Measurements from ENCODE around the gene STK32C. TPM values are rescaled to one million over a fixed set of nuclear protein-coding genes. Genes with fewer than 3 reads are reported as not detected.

The STK32C gene
- total RNA-seq, 4 donors from 2014 or later: 4.8 to 6.4 (median 5.7) TPM

- no peak for DNase-seq (ENCODE audit: low spot score in 2 of 2)
- 57 to 66% methylated on average over 9 of the region's 9 CpGs for WGBS, 2 donors
- TF ChIP-seq POLR2A (IDR thresholded peaks at IDR 0.05): no peak
- no peak for TF ChIP-seq CTCF (IDR thresholded peaks at IDR 0.05)
- intact Hi-C loops (cut with DNase I; ENCODE audit: low total_unique reads): no loop called here
- H3K4me3 ChIP-seq (ENCODE audit: low read depth, poor library complexity, severe bottlenecking): no peak overlapping the region
These were observed 69.9 kb downstream of the STK32C start for GRCh38 chr10:132237871-132238270.

DNA sequence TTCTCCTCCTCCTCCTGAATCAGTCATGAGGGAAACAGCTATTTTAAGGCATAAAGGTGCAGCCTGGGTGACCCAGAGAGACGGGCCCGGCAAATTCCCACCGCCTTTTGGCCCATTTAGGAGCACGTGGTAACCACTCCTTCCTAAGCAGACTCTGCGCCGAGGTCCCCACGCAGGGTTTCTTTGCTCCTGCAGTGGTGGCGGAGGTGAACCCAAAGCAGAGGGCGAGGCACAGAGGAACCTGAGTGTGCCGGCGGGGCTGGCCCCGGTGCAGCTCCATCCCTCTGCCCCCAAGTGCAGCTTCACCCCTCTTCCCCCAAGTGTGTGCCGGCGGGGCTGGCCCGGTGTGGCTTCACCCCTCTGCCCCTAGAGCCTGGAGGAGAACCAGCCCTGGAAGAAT, 70.4 kb downstream of the STK32C start:
- TF ChIP-seq CTCF (IDR thresholded peaks at IDR 0.05) (no peak), POLR2A (IDR thresholded peaks at IDR 0.05) (no peak)
- no peak for DNase-seq (ENCODE audit: low spot score in 2 of 2)
- no peak overlapping the region for H3K4me3 ChIP-seq (ENCODE audit: low read depth, poor library complexity, severe bottlenecking)
- intact Hi-C loops (cut with DNase I; ENCODE audit: low total_unique reads): no loop called here
- WGBS, 2 donors: 83 to 88% methylated on average over 15 of the region's 15 CpGs

DNA sequence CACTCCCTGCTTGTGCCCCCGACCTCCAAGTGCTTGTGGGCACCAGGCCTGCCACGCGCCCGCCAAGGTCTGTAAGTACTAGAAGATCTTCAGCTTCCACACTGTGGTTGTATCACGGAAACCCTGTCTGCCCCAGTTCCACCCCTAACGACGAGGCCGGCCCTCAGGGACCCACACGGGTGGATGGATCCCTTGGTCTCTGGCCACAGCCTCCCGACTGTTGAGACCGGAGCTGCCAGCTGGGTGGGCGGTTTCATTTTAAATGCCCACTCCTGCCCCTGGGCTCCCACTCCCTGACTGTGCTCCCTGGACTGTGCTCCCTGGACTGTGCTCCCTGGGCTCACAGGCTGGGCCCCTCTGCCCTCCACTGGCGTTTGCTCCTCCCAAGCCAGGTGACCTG, 70.9 kb downstream of the STK32C start:
- intact Hi-C loops (cut with DNase I; ENCODE audit: low total_unique reads): no loop called here
- no peak overlapping the region for H3K4me3 ChIP-seq (ENCODE audit: low read depth, poor library complexity, severe bottlenecking)
- DNase-seq (ENCODE audit: low spot score in 2 of 2): no peak
- WGBS, 2 donors: 85 to 89% methylated on average over 13 of the region's 13 CpGs
- TF ChIP-seq CTCF (IDR thresholded peaks at IDR 0.05) (no peak), POLR2A (IDR thresholded peaks at IDR 0.05) (no peak)

GRCh38 chr10:132236161-132236560, 71.6 kb downstream of the STK32C start:
- WGBS, 2 donors: 93 to 94% methylated on average over 11 to 21 of the region's 21 CpGs
- TF ChIP-seq CTCF (IDR thresholded peaks at IDR 0.05): no peak
- TF ChIP-seq POLR2A (IDR thresholded peaks at IDR 0.05): no peak
- H3K4me3 ChIP-seq (ENCODE audit: low read depth, poor library complexity, severe bottlenecking): no peak overlapping the region
- DNase-seq (ENCODE audit: low spot score in 2 of 2): no peak
- intact Hi-C loops (cut with DNase I; ENCODE audit: low total_unique reads): no loop called here

GRCh38 chr10:132234860-132235259, 72.9 kb downstream of the STK32C start:
- TF ChIP-seq POLR2A (IDR thresholded peaks at IDR 0.05) (no peak), CTCF (IDR thresholded peaks at IDR 0.05) (no peak)
- DNase-seq (ENCODE audit: low spot score in 2 of 2): no peak
- no peak overlapping the region for H3K4me3 ChIP-seq (ENCODE audit: low read depth, poor library complexity, severe bottlenecking)
- intact Hi-C loops (cut with DNase I; ENCODE audit: low total_unique reads): no loop called here
- 94 to 95% methylated on average over 6 of the region's 6 CpGs for WGBS, 2 donors

DNA sequence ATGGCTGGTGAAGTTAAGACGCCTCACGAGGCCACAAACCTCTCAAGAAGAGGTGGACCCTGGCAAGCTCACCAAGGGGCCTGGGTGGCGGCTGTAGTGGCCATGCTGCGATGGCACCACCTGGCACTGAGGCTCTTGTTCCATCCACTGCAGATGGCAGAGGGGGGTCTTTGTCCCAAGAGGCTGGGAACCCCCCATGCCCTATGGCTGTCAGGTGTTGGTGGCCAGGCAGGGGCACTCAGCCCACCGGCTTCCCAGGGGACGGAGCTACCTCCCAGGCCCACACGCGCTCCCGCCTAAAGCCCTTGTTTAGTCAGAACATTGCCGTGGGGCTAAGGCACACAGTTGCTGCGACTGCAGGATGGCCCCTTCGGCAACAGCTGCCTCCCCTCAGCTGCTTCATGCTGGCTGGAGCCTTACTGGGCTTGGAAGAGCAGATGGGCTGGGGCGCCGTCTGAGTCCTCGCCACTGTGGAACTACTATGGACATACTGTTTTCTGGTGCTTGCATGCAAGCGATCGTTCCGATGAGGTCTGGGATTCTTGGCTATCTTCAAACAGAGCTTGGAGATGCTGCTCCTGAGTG, 74.2 kb downstream of the STK32C start:
- WGBS, 2 donors: 91 to 92% methylated on average over 14 to 18 of the region's 18 CpGs
- no peak overlapping the region for H3K4me3 ChIP-seq (ENCODE audit: low read depth, poor library complexity, severe bottlenecking)
- TF ChIP-seq POLR2A (IDR thresholded peaks at IDR 0.05) (no peak), CTCF (IDR thresholded peaks at IDR 0.05) (no peak)
- no peak for DNase-seq (ENCODE audit: low spot score in 2 of 2)
- intact Hi-C loops (cut with DNase I; ENCODE audit: low total_unique reads): no loop called here
